GM10266 (cell line): ENCODE measurements around the gene CREB3L2.

Source experiments
- DNase-seq: peaks from one replicate; pipeline ENCODE4 v3.0.0; 2012; ENCODE audit errors: extremely low spot score
- CTCF ChIP-seq: IDR thresholded peaks from 2 replicates; pipeline ENCODE4 v1.5.1; 2012; ENCODE audit warnings: mild to moderate bottlenecking, low read depth; ENCODE audit not compliant: control insufficient read depth, insufficient read depth; ENCODE audit errors: missing control alignments

Gene CREB3L2

GRCh38 chr7:138032770-138033169 lies 30.9 kb upstream of the CREB3L2 start:
- no peak for DNase-seq
- TF ChIP-seq CTCF = no peak

- no peak for TF ChIP-seq CTCF
- DNase-seq = no peak
Observed at GRCh38 chr7:138032186-138032585, 30.3 kb upstream of the CREB3L2 start.

GRCh38 chr7:138030679-138031351 lies 28.9 kb upstream of the CREB3L2 start:
- no peak for DNase-seq
- no peak for TF ChIP-seq CTCF

- no peak for DNase-seq
- no peak for TF ChIP-seq CTCF
Observed at GRCh38 chr7:138029941-138030340, 28.1 kb upstream of the CREB3L2 start.

- no peak for DNase-seq
- no peak for TF ChIP-seq CTCF
Observed at GRCh38 chr7:138029126-138029525, 27.2 kb upstream of the CREB3L2 start.

GRCh38 chr7:138027100-138027499 lies 25.2 kb upstream of the CREB3L2 start:
- TF ChIP-seq CTCF = no peak
- DNase-seq = no peak

GRCh38 chr7:138025215-138026186 lies 23.6 kb upstream of the CREB3L2 start:
- no peak for DNase-seq
- no peak for TF ChIP-seq CTCF
